Muscle layer of duodenum (tissue), 2 donors: ENCODE data around the gene PRRG3.

Experiments
- H3K27ac ChIP-seq: one replicate; pipeline ENCODE4 v1.7.0; 2013; ENCODE audit warnings: mild to moderate bottlenecking, low read length
- H3K27me3 ChIP-seq: one replicate; pipeline ENCODE4 v1.7.0; 2013; ENCODE audit warnings: low read depth, mild to moderate bottlenecking, control low read depth, low read length
- H3K36me3 ChIP-seq, 2 donors: one replicate each; pipeline ENCODE4 v1.7.0; 2013; ENCODE audit warnings: low read length in 2 of 2, control low read depth in 1 of 2, mild to moderate bottlenecking in 1 of 2; ENCODE audit not compliant: insufficient read depth in 2 of 2, control insufficient read depth in 1 of 2
- H3K4me1 ChIP-seq, 2 donors: one replicate each; pipeline ENCODE4 v1.7.0; 2013; ENCODE audit warnings: low read length in 2 of 2, mild to moderate bottlenecking in 2 of 2, control low read depth in 1 of 2, moderate library complexity in 1 of 2; ENCODE audit not compliant: insufficient read depth in 2 of 2, control insufficient read depth in 1 of 2
- H3K4me3 ChIP-seq, 2 donors: one replicate each; pipeline ENCODE4 v1.7.0; 2013; ENCODE audit warnings: low read length in 2 of 2, low read depth in 1 of 2, mild to moderate bottlenecking in 1 of 2
- H3K9me3 ChIP-seq, 2 donors: one replicate each; pipeline ENCODE4 v1.7.0; 2013; ENCODE audit warnings: low read length in 2 of 2, control low read depth in 1 of 2, mild to moderate bottlenecking in 1 of 2; ENCODE audit not compliant: control insufficient read depth in 1 of 2
- donor health status: healthy.

The PRRG3 gene

GRCh38 chrX:151726751-151727150, 31.5 kb downstream of the PRRG3 start:
- Histone ChIP-seq H3K4me1 (no peaks in the 10 kb centered on the region), H3K36me3 (no peaks in the 10 kb centered on the region), H3K27ac (no peak overlapping the region), H3K9me3 (no peaks in the 10 kb centered on the region), H3K27me3 (no peaks in the 10 kb centered on the region), H3K4me3 (no peak overlapping the region)

- H3K4me1 ChIP-seq: no peaks in the 10 kb centered on the region
- no peaks in the 10 kb centered on the region for H3K27me3 ChIP-seq
- H3K27ac ChIP-seq: no peak overlapping the region
- no peaks in the 10 kb centered on the region for H3K36me3 ChIP-seq
- no peak overlapping the region for H3K4me3 ChIP-seq
- no peaks in the 10 kb centered on the region for H3K9me3 ChIP-seq
Observed at GRCh38 chrX:151727346-151727745, 32.1 kb downstream of the PRRG3 start.

GRCh38 chrX:151729056-151729725, 33.9 kb downstream of the PRRG3 start:
- Histone ChIP-seq H3K9me3 (no peaks in the 10 kb centered on the region), H3K4me3 (no peak overlapping the region), H3K27ac (no peak overlapping the region), H3K36me3 (no peaks in the 10 kb centered on the region), H3K27me3 (no peaks in the 10 kb centered on the region), H3K4me1 (no peaks in the 10 kb centered on the region)

- Histone ChIP-seq H3K27me3 (no peaks in the 10 kb centered on the region), H3K27ac (no peak within 1 kb of the TSS), H3K9me3 (no peaks in the 10 kb centered on the region), H3K4me1 (no peaks in the 10 kb centered on the region), H3K4me3 (no peak within 1 kb of the TSS), H3K36me3 (no peaks in the 10 kb centered on the region)
Observed at GRCh38 chrX:151734446-151734845, 39.2 kb downstream of the PRRG3 start, which contains the start of gene CNGA2. CNGA2 (plus strand) TSS chrX:151734746; CDS start chrX:151738484, 3,738 bp downstream.

GRCh38 chrX:151735219-151735618, 40.0 kb downstream of the PRRG3 start:
- H3K36me3 ChIP-seq: no peaks in the 10 kb centered on the region
- no peaks in the 10 kb centered on the region for H3K27me3 ChIP-seq
- no peaks in the 10 kb centered on the region for H3K4me1 ChIP-seq
- H3K27ac ChIP-seq: no peak overlapping the region
- H3K9me3 ChIP-seq: no peaks in the 10 kb centered on the region
- no peak overlapping the region for H3K4me3 ChIP-seq

- Histone ChIP-seq H3K4me3 (no peak overlapping the region), H3K4me1 (no peaks in the 10 kb centered on the region), H3K27me3 (no peaks in the 10 kb centered on the region), H3K36me3 (no peaks in the 10 kb centered on the region), H3K9me3 (no peaks in the 10 kb centered on the region), H3K27ac (no peak overlapping the region)
Observed at GRCh38 chrX:151736685-151737084, 41.4 kb downstream of the PRRG3 start.

GRCh38 chrX:151737494-151737893, 42.2 kb downstream of the PRRG3 start:
- Histone ChIP-seq H3K36me3 (no peaks in the 10 kb centered on the region), H3K4me3 (no peak overlapping the region), H3K4me1 (no peaks in the 10 kb centered on the region), H3K27me3 (no peaks in the 10 kb centered on the region), H3K9me3 (no peaks in the 10 kb centered on the region), H3K27ac (no peak overlapping the region)

- no peak overlapping the region for H3K4me3 ChIP-seq
- H3K36me3 ChIP-seq: no peaks in the 10 kb centered on the region
- H3K27ac ChIP-seq: no peak overlapping the region
- no peaks in the 10 kb centered on the region for H3K9me3 ChIP-seq
- H3K27me3 ChIP-seq: no peaks in the 10 kb centered on the region
- no peaks in the 10 kb centered on the region for H3K4me1 ChIP-seq
Observed at GRCh38 chrX:151738751-151739150, 43.5 kb downstream of the PRRG3 start.

- no peak overlapping the region for H3K4me3 ChIP-seq
- no peaks in the 10 kb centered on the region for H3K27me3 ChIP-seq
- no peaks in the 10 kb centered on the region for H3K9me3 ChIP-seq
- no peaks in the 10 kb centered on the region for H3K36me3 ChIP-seq
- no peaks in the 10 kb centered on the region for H3K4me1 ChIP-seq
- H3K27ac ChIP-seq: no peak overlapping the region
Observed at GRCh38 chrX:151741606-151742005, 46.3 kb downstream of the PRRG3 start.

- H3K36me3 ChIP-seq: no peaks in the 10 kb centered on the region
- H3K27ac ChIP-seq: no peak overlapping the region
- no peaks in the 10 kb centered on the region for H3K4me1 ChIP-seq
- H3K4me3 ChIP-seq: no peak overlapping the region
- H3K9me3 ChIP-seq: no peaks in the 10 kb centered on the region
- H3K27me3 ChIP-seq: no peaks in the 10 kb centered on the region
Observed at GRCh38 chrX:151742311-151742710, 47.1 kb downstream of the PRRG3 start.

GRCh38 chrX:151743651-151744470, 48.6 kb downstream of the PRRG3 start:
- no peaks in the 10 kb centered on the region for H3K27me3 ChIP-seq
- H3K27ac ChIP-seq: no peak overlapping the region
- H3K9me3 ChIP-seq: no peaks in the 10 kb centered on the region
- no peaks in the 10 kb centered on the region for H3K36me3 ChIP-seq
- H3K4me1 ChIP-seq: no peaks in the 10 kb centered on the region
- no peak overlapping the region for H3K4me3 ChIP-seq
